GM18867 (cell line): ENCODE results near the gene GRAMD1B.
A peak's percentile ranks its signal among the peaks of the same experiment; 100 is the strongest.
"Not testable (repeated sequence)": the region's sequence is repeated elsewhere in the genome, so short reads cannot be mapped to it uniquely, and the experiment has no call there.

Source experiments
- ATAC-seq: cut with Tn5 transposase; IDR thresholded peaks from one replicate; pipeline ENCODE4 v1.9.1; 2021; ENCODE audit warnings: mild to moderate bottlenecking, moderate library complexity; ENCODE audit not compliant: unreplicated experiment

Gene GRAMD1B

DNA sequence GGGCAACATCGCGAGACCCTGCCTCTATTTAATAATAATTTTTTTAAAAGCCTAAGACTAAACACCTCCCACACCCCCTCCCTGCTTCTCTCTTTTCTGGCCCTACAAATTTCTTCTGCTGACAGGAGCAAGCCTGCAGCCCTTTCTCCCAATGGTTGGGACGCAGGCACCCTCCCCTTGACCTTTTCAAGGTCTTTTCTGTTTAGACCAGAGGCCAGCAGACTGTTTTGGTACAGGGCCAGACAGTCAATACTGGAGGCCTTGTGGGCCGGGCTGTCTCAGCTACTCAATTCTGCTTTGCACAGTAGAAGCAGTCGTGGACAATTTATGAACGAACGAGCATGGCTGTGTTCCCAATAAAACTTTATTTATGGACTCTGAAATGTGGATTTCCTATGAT is 132.1 kb downstream of the GRAMD1B start:
- no peak for ATAC-seq

DNA sequence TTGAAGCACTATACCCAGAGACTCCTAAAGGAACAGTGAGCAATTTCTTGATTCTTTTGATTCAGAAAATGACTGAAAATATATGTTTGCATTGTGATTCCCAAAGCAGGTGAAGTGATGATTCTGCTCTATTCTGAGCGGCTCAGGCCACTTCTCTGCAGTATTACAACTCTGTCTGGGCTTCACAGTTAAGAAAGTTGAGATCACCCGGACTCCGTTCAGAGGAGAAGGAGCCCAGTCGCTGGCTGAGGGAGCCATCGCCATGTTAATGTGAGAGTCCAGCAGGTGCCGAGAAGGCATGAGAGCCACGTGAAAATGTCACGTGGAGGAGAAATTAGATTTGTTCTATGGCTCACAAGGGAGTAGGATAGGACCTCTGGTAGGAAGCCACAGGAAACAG is 132.8 kb downstream of the GRAMD1B start:
- ATAC-seq, result no peak

DNA sequence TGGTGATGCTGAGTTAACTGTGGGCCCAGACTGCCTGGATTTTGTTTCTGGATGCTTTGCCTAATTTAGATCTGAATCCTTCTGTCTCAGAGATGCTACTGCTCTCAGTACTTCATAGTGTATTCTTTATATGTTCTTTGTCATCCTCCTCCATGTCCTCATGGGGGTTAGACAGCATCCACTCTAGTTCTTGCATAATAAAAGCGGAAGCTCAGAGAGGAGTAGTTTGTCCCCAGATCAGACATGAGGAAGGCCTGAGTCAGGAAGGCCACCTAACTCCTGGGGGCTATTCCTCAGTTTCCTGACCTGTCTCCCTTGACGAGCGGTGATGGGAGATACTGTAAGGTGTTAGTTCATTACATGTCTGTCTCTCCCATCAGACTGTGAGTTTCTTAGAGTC is 134.2 kb downstream of the GRAMD1B start:
- no peak for ATAC-seq

DNA sequence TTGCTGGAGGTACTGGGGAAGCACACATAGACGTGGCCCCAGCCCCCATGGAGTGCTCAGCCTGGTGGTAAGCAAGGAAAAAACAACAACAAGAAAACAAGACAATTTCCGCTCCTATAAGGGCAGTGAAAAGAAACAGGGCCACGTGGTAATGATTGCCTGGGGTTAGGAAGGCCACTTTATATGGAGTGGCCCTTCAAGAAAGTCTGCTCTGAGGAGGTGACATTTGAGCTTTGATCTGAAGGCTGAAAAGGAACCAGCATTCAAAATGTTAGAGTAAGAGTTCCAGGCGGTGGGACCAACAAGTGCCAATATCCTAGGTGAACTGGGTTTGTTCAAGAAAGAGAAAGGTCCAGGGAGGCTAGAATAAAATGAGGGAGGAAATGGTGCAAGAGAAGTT is 136.8 kb downstream of the GRAMD1B start:
- ATAC-seq, result no peak

DNA sequence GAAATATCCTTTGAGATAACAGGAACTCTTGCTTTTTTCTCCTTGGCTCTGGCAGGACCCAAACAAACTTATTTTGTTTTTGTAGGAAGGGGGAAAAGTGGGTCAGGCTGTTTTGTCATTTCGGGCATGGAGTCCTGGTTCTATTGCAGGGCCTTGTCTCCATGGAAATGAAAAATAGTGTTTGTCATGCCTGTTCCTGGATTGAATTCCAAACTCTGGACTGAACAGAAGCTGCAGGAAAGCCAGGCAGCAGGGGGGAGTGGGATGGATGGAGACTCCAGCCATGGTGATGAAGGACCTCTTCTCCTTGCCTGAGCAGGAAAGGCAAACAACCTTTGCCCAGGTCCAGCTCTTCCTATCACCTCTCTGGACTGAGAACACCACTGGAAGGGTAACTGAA is 137.4 kb downstream of the GRAMD1B start:
- ATAC-seq, result no peak

DNA sequence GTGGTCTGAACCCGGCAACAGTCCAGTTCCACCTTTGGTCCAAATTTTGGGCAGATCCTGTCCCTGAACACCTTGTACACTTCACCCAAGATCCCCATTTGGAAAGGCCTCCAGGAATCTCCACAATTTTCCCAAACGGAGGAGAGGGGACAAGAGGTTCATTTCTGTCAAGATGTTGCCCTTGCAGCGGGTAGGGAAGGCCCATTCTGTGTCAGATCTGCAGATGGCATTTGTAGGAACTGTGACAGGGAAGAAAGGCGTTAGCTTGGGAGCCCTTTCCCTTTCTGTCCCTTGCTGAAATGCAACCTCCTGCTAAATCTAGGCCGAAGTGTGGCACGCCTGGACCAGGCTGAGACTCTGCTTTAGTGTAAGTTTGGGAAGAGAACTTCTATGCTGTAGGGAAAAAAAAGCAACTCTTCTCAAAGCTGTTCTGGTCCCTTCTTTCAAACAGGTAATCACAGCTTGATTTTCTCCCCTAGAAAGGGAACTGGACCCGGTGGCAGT is 138.3 kb downstream of the GRAMD1B start:
- ATAC-seq, result no peak

DNA sequence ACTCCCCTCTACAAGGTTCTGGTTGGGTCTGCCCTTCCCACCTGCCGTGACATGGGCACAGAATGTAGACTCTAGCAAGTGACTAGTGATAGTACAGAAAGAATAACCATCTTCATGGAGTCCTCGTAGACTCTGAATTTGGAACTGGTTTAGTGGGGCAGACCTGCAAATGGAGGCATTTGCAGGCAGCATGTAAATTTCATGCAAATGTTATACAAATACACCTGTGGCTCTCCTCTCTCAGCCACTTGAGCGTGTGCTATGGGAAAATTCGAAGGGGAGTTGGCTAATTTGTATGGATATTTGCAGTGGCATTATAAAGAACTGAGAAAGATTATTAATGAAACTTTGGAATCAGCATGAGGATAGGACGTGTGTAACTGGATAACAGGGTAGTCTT is 139.3 kb downstream of the GRAMD1B start:
- ATAC-seq, result no peak

DNA sequence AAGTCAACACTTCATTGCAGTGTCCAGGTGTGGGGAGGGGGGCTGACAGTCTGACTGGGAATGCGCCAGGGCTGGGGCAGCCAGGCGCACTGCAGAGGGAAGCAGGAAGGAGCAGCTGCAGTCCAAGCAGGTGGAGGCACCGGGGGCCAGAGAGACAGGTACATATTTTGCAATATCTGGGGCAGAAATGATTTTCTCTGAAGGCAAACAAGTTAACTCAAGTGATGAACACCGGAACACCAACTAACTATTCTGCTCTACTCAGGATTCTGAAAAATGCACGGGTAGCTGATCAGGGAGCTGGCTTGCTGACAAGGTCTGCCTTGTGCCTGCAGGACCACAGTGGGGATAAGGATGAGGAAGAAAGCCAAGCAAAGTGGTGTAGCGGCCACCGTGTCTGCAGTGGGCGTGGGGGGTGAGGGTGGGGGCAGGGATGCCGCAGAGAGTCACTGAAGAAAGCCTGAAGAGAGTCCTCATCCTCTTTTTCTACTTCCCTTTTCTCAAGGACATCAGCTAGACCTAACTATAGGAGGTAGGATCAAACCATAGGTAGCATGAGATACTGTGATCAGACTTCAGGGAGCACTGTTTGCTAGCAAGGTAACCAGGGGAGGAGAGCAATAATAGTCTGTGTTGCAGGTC is 141.0 kb downstream of the GRAMD1B start:
- ATAC-seq, result no peak

DNA sequence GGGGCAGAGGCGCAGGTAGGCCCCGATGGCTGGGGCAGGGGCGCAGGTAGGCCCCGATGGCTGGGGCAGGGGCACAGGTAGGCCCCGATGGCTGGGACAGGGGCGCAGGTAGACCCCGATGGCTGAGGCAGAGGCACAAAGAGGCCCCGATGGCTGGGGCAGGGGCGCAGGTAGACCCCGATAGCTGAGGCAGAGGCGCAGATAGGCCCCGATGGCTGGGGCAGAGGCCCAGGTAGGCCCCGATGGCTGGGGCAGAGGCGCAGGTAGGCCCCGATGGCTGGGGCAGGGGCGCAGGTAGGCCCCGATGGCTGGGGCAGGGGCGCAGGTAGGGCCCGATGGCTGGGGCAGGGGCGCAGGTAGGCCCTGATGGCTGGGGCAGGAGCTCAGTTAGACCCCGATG is 142.7 kb downstream of the GRAMD1B start:
- not testable (repeated sequence) for ATAC-seq

DNA sequence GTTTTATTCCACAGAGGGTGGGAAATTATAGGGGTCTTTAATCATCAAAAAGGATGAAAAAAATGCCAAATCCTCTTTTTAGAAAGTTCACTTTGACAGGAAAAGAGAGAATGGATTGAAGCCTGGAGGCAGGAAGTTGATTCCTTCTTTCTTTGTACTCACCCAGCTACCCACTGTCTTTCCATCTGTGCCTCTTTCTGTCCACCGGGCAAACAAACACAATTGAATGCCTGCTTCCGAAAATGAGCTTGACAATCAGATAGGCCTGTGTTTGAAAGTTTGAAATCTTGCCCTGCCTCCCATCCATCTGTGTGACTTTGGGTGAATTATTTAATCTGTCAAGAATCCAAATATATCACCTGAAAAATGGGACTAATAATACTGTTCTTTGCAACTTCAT is 143.2 kb downstream of the GRAMD1B start:
- no peak for ATAC-seq

DNA sequence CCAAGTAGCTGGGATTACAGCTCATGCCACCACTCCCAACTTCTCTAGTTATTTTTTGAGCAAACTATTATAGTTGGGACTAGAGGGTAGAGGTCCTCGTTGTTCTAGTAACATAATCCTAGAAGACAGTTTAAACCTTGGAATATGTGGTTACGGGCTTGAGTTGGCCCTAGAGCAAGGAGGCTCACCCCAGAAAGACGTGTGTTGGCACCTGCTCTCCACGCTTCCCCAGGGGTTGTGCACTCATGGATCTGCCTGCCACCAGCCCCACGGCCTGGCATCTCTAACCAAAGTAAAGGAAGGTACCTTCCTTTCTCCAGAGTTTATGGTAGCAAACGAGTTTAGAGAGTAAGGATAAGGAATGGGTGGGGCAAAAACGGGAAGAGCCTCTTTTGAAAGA is 145.4 kb downstream of the GRAMD1B start:
- ATAC-seq, result no peak

DNA sequence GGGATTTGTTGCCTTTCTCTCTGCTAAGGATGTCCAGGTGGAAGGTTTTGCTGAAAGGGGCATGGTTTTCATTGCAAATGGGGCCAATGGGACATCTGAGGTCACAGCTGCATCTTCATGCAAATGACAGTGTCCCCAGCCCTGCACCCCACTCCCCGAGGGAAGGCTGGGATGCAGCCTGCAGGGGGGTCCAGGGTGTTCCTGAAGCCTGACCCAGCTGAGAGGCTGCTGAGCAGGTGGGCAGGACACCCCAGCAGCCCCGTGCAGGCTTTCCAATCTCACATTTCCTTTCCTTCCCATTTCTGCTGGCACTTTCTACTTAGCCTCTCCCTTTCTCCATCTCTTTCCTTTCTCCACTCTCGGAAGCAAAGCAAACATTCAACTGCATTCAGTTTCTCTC is 146.0 kb downstream of the GRAMD1B start:
- ATAC-seq, result no peak

DNA sequence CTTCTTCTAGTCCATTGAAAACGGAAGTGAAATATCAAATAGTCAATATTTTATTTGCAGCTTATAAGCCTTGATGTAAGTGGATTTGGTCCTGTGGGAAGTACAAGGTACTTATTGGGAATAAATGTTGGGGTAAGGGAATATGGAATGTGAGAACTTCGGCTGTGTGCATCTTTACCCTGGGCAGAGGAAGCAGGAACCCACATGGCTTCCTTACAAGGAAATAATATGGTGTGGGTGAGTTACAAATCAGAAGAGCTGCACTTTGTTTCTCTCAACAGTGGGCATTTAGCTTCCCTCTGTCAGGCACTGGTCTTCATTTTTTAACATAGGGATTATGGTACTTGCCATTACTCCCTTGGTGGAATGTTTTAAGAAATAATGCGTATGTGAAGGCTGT is 146.4 kb downstream of the GRAMD1B start:
- ATAC-seq, result no peak

DNA sequence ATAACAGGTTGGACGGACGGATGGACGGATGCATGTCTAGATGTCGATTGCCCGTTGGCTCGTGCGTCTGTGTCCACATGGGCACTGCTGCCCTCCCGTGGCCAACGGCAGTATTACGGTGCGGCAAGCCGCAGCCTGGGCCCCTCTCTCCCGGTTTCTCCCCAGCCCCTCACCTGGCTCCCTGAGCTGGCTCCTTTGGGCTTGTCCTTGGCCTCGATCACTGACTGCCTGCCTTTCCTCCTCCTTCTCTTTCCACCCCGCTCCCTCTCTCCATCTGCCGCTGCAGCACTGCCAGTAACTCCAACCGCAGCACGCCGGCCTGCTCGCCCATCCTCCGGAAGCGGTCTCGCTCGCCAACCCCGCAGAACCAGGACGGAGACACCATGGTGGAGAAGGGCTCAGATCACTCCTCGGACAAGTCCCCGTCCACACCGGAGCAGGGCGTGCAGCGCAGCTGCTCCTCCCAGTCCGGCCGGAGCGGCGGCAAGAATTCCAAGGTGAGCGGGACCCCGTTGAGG is 147.1 kb downstream of the GRAMD1B start:
- ATAC-seq, result peak; percentile 60

DNA sequence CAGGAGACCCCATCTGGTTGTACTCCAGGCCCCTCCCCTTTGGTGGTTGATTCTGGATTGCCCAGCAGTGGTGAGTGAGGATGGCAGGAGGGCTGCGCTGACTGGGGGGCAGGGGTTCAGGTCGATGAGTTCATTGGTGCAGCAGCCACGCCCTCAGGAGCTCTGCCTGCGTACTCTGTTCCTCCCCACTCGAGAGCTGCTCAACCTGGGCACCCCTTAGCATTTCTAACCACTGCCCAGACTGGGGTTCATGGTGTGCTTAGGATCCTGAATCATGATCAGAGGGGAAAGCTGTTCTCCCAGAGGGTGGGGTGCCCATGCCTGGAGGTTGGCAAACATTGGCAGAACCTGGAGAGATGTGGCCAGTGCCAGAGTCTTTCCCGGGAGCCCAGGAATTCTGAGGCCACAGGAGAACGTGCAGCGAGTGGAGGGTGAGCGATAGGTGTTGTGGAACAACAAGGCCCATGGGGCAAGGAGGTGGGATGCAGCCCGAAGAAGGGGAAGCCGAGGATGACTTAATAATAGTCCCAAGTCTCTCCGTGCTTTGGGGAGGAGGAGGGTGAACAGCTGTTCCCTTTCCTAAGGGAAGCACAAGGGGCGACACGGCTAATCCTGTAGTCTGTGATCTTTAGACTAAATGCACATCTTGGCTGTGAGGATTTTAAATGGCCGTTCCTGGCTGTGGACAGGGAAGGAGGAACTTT is 148.9 kb downstream of the GRAMD1B start:
- no peak for ATAC-seq

DNA sequence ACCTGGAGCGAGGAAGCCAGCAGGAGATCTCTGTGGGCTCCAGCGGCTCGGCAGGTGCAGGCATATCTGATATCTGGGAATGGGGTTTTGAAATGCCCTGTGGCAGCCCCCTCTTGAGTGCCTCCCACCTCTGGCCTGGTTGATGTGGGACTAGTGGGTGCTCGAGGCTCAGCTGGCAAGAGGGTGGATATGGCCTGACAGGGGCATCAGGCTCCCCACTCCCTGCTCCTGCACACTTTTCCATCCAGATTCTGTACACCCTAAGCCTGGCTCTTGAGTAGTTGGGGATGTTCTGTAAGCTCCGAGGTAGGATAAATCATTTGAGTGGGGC is 149.4 kb downstream of the GRAMD1B start:
- no peak for ATAC-seq

DNA sequence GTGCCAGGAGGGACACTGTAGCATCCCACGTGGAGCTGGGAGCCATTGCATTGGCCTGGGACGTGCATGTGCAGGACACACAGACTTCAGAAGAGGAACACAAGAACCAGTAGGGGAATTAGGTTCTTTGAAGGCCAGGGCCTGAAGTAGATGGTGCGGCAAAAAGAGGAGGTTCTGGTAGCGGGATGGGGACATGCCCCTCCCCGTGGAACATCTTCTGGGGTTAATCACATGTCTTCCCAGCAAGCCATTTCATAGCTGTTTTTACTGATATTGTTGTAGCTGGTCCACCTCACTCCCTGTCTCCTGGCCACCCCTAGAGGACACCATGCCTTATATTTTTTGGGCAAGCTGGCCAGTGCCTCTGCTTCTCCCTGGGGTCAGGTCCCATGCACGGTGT is 150.1 kb downstream of the GRAMD1B start:
- ATAC-seq, result no peak

DNA sequence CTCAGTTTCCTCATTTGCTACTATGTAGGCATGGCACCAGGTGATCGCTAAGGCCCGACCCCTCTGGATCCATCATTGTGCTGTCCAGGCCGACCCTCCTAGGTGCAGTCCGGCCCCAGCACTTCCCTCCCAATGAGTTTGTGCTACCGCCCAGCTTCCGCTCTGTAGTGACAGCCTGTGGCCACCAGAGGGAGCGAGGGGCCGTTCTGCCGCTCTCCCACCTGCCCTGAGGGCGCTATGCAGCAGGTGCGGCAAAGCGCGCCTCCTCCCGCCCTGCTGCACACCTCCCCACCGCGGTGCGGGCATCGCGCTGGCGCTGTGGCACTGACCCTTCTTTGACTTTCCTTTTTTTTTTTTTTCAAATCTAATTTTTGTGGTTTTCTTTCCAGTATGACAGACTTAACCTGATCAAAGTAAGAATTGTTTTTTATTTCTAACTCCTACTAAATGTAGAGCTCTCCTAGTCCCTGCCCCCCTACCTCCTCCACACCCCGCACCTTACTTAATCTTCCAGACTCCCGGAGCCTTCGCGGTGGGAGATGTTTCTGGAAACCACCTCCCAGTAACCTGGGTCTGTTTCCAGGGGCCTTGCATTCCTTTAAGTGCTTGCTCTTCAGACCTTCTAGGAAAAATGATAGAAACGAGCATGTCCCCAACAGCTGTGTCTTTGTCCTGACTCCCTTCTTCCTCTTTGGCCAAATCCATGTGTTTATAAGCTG is 150.6 kb downstream of the GRAMD1B start:
- peak; percentile 94 for ATAC-seq

DNA sequence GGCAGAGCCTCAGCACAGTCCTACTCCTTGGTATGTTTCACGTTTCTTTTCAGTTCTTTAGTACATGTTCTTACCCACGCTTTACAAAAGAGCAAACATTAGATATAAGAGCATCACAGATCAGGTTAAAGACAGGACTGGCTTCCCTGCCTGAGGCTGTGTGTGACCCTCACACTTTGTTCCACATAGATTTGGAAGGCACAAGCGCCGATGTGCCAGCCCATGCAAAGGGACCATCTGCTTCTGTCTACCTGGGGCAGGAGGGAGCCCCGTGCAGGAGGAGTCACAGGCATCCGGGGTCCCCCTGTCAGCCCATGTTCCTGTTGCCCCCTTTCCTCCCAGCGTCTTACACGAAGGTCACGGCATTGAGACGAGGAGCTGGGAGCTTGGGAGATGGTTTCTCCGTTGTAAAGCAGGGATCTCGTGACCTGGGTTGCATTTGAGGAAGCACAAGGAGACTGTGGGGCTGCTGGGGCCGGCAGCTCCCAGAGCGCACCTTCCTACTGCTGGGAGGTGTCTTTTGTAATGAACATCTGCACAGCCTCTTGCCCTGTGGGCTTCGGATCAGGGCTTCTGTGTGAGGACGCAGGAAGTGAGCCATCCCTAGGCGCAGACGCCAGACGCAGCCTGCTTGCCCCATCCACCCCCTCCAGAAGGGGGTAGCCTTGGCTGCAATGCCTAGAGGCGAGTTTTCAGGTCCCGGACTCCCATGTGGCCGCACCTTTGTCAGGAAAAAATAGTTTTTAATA is 151.8 kb downstream of the GRAMD1B start:
- no peak for ATAC-seq

DNA sequence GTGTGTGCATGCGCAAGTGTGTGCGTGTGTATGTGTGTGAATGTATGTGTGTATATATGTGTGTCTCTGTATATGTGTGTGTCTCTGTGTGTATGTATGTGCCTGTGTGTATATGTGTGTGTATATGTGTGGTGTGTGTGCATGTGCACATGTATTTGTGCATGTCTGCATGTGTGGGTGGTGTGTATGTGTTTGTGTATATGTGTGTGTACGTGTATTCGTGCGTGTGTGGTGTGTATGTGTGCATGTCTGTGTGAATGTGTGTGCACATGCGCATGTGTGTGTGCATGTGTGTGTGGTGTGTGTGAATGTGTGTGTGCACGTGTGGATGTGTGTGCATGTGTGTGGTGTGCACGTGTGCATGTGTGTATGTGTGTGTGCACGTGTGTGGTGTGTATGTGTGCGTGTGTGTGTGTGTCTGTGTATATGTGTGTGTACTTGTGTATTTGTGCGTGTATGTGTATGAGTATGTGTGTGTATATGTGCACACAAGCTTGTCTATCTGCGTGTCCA is 153.0 kb downstream of the GRAMD1B start:
- no peak for ATAC-seq

DNA sequence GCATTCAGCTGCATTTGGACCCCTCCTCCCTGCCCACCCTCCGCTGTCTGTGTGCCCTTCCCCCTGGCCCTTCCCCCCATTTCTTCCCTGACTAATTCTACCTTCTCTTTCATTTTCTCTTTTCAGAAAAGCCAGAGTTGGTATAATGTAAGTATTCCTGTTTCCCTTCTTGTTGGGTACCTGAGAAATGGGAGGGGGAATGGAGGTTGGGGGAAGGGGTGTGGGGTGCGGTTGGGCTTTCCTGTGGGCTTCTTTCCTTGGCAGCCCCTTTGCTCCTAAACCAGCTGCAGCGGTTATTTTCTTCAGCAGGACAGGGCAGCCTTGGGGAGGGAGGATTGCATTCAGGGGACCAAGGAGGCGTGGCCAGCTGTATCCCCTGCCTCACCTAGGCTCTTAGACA is 154.1 kb downstream of the GRAMD1B start:
- no peak for ATAC-seq
